Tibial nerve (tissue), 3 donors: ENCODE measurements around the gene C1orf52.

Experiments
- POLR2A ChIP-seq, 2 donors: fragments of 450-650 bp; IDR thresholded peaks; one replicate each; pipeline ENCODE4 v1.6.1; 2017; ENCODE audit warnings: antibody characterized with exemption in 2 of 2, mild to moderate bottlenecking in 2 of 2, moderate library complexity in 2 of 2
- TF ChIP-seq, protein P1 (sequence below), 5 experiments: fragments of 200-600 bp in 3 of 5; fragments of 450-650 bp in 2 of 5; sonication (generic) in 3 of 5; IDR thresholded peaks; one replicate each; pipeline ENCODE4 v1.5.1; 2016 to 2019; ENCODE audit warnings: antibody characterized with exemption in 5 of 5, mild to moderate bottlenecking in 3 of 5, moderate library complexity in 2 of 5

DNA sequence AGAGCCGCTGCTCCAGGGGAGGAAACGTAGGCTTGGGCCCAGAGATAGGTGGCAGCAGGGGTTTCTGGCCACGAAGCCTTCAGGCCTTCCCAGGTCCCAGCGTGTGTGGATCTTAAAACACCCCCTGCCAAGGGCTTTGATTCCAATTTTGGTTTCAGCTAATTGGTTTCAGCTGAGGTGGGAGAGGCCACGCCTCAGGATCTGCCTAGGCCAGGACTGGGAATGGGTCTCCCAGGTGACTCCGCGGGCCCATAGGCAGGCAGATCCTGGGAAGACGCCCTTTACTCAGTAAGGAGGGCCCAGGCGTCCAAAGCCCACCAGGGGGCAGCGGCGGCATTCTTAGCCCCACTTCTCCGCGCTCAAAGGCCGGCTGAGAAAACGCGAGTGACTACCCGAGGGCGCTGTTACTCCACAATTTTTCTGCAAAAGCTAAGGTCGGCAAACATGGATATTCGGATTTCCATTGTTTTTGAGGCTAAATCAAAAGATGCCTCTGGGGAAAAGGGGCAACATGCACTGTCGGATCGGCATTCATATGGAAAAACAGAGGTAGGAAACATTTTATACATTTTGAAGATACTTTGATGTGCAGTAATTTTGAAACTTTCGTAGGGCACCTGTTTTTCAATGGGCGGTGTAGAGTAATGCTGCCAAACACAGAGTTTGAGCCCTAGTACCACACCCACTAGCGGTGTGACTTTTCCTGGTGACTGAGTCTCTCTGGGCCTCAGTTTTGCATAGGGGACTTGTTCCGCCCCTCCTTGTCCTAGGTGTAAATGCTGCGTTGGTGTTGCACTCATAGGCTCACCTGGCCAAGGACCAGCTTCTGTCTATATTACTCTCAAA is 48.7 kb upstream of the C1orf52 start:
- TF ChIP-seq, protein P1, sequence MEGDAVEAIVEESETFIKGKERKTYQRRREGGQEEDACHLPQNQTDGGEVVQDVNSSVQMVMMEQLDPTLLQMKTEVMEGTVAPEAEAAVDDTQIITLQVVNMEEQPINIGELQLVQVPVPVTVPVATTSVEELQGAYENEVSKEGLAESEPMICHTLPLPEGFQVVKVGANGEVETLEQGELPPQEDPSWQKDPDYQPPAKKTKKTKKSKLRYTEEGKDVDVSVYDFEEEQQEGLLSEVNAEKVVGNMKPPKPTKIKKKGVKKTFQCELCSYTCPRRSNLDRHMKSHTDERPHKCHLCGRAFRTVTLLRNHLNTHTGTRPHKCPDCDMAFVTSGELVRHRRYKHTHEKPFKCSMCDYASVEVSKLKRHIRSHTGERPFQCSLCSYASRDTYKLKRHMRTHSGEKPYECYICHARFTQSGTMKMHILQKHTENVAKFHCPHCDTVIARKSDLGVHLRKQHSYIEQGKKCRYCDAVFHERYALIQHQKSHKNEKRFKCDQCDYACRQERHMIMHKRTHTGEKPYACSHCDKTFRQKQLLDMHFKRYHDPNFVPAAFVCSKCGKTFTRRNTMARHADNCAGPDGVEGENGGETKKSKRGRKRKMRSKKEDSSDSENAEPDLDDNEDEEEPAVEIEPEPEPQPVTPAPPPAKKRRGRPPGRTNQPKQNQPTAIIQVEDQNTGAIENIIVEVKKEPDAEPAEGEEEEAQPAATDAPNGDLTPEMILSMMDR (IDR thresholded peaks at IDR 0.05) = peak; percentile 81 to 97 (median 96)
- TF ChIP-seq POLR2A (IDR thresholded peaks at IDR 0.05) = no peak
